AG08396 (cell line): ENCODE measurements around the gene CEACAM8.
"Not testable (repeated sequence)": the region's sequence is repeated elsewhere in the genome, so short reads cannot be mapped to it uniquely, and the experiment has no call there.

Source experiments
- DNase-seq: peaks from one replicate; pipeline ENCODE4 v3.0.0; 2012; ENCODE audit warnings: low spot score, mixed read lengths

The CEACAM8 gene

GRCh38 chr19:42571116-42571515 lies 23.6 kb downstream of the CEACAM8 start:
- no peak for DNase-seq

- DNase-seq: no peak
Observed at GRCh38 chr19:42569193-42569592, 25.5 kb downstream of the CEACAM8 start.

- no peak for DNase-seq
Observed at GRCh38 chr19:42568006-42568405, 26.7 kb downstream of the CEACAM8 start.

- DNase-seq: no peak
Observed at GRCh38 chr19:42567567-42567966, 27.2 kb downstream of the CEACAM8 start.

GRCh38 chr19:42563352-42564210 lies 31.1 kb downstream of the CEACAM8 start:
- DNase-seq: peak; percentile 64

GRCh38 chr19:42561512-42561911 lies 33.2 kb downstream of the CEACAM8 start:
- DNase-seq: no peak

- no peak for DNase-seq
Observed at GRCh38 chr19:42560731-42561130, 34.0 kb downstream of the CEACAM8 start.

- DNase-seq: no peak
Observed at GRCh38 chr19:42558450-42559150, 36.1 kb downstream of the CEACAM8 start.

GRCh38 chr19:42557386-42557871 lies 37.3 kb downstream of the CEACAM8 start:
- not testable (repeated sequence) for DNase-seq

GRCh38 chr19:42555801-42556200 lies 38.9 kb downstream of the CEACAM8 start:
- DNase-seq: no peak

- DNase-seq: no peak
Observed at GRCh38 chr19:42555317-42555716, 39.4 kb downstream of the CEACAM8 start.

GRCh38 chr19:42554046-42554575 lies 40.6 kb downstream of the CEACAM8 start:
- no peak for DNase-seq

GRCh38 chr19:42553292-42554045 lies 41.3 kb downstream of the CEACAM8 start:
- peak; percentile 66 for DNase-seq

- DNase-seq: no peak
Observed at GRCh38 chr19:42552086-42553065, 42.3 kb downstream of the CEACAM8 start.

GRCh38 chr19:42550521-42550920 lies 44.2 kb downstream of the CEACAM8 start:
- DNase-seq: not testable (repeated sequence)

GRCh38 chr19:42549067-42549466 lies 45.7 kb downstream of the CEACAM8 start:
- not testable (repeated sequence) for DNase-seq

- no peak for DNase-seq
Observed at GRCh38 chr19:42548552-42548951, 46.2 kb downstream of the CEACAM8 start.

GRCh38 chr19:42547929-42548328 lies 46.8 kb downstream of the CEACAM8 start:
- no peak for DNase-seq

- DNase-seq: no peak
Observed at GRCh38 chr19:42546831-42547500, 47.8 kb downstream of the CEACAM8 start.

GRCh38 chr19:42544146-42544545 lies 50.6 kb downstream of the CEACAM8 start:
- DNase-seq: no peak
